RKO (cell line): ENCODE data around the gene FBXO31.
"Not testable (repeated sequence)": the region's sequence is repeated elsewhere in the genome, so short reads cannot be mapped to it uniquely, and the experiment has no call there.

Source experiments
- DNase-seq: peaks from one replicate; pipeline ENCODE4 v3.0.0-alpha.2; 2016; ENCODE audit warnings: low spot score

Gene FBXO31

GRCh38 chr16:87410968-87411367 lies 27.4 kb upstream of the FBXO31 start:
- DNase-seq, result no peak

- DNase-seq, result no peak
Observed at GRCh38 chr16:87410530-87410929, 27.0 kb upstream of the FBXO31 start.

GRCh38 chr16:87409781-87410180 lies 26.2 kb upstream of the FBXO31 start:
- no peak for DNase-seq

GRCh38 chr16:87409153-87409552 lies 25.6 kb upstream of the FBXO31 start:
- DNase-seq, result no peak

GRCh38 chr16:87407511-87408112 lies 24.0 kb upstream of the FBXO31 start:
- DNase-seq, result no peak

- no peak for DNase-seq
Observed at GRCh38 chr16:87406495-87407088, 23.0 kb upstream of the FBXO31 start.

- no peak for DNase-seq
Observed at GRCh38 chr16:87404764-87405625, 21.4 kb upstream of the FBXO31 start.

GRCh38 chr16:87395181-87395842 lies 11.7 kb upstream of the FBXO31 start:
- DNase-seq, result no peak

- DNase-seq, result no peak
Observed at GRCh38 chr16:87393680-87394055, 10.1 kb upstream of the FBXO31 start.

GRCh38 chr16:87392821-87393679 lies 9.5 kb upstream of the FBXO31 start:
- DNase-seq, result peak; percentile 81

- peak; percentile 94 for DNase-seq
Observed at GRCh38 chr16:87391950-87392820, 8.6 kb upstream of the FBXO31 start, which contains the start of gene MAP1LC3B. MAP1LC3B (plus strand) TSS chr16:87392336; CDS start chr16:87392428, 92 bp downstream.

GRCh38 chr16:87391324-87391949 lies 7.9 kb upstream of the FBXO31 start:
- no peak for DNase-seq

- no peak for DNase-seq
Observed at GRCh38 chr16:87390641-87391323, 7.2 kb upstream of the FBXO31 start.

- DNase-seq, result not testable (repeated sequence)
Observed at GRCh38 chr16:87389914-87390313, 6.3 kb upstream of the FBXO31 start.

- no peak for DNase-seq
Observed at GRCh38 chr16:87389245-87389644, 5.7 kb upstream of the FBXO31 start.

GRCh38 chr16:87388818-87389134 lies 5.2 kb upstream of the FBXO31 start:
- no peak for DNase-seq

GRCh38 chr16:87387942-87388817 lies 4.6 kb upstream of the FBXO31 start:
- peak; percentile 100 for DNase-seq

- DNase-seq, result not testable (repeated sequence)
Observed at GRCh38 chr16:87384875-87385167, 1.2 kb upstream of the FBXO31 start.
